GM12864 (cell line): ENCODE results near the gene NR6A1.

Experiments
- DNase-seq: peaks from one replicate; pipeline ENCODE4 v3.0.0-alpha.2; 2011; ENCODE audit warnings: low read depth
- H3K4me3 ChIP-seq: 2 replicates; pipeline ENCODE4 v1.5.1; 2011; ENCODE audit warnings: mild to moderate bottlenecking, low read depth, low read length, control low read depth
- TF ChIP-seq, protein P1 (sequence below): IDR thresholded peaks from 2 replicates; pipeline ENCODE4 v1.5.1; 2011; ENCODE audit warnings: low read depth, mild to moderate bottlenecking, moderate library complexity, low read length, control low read depth, inconsistent platforms; ENCODE audit errors: missing control alignments

NR6A1 gene

DNA sequence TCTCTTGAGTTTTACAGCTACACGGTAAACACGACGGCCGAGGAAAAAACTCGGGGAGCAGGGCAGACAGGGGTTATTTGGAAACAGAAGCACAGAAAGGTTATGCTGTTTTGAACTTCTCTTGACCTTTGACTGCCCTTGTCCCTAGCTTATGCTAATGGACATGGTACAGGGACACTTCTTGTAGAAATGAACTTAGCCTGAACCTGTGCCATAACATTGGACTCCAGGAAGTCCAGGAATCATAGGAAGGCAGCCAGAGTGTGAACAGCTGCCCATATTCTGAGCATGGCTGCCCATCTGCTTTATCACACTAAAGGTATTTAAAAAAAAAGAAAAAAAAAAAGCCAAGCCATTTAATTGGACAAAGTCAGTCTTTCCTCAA is 46.1 kb downstream of the NR6A1 start:
- H3K4me3 ChIP-seq = no peak overlapping the region

GRCh38 chr9:124724415-124725067 is 46.6 kb downstream of the NR6A1 start:
- TF ChIP-seq, protein P1, sequence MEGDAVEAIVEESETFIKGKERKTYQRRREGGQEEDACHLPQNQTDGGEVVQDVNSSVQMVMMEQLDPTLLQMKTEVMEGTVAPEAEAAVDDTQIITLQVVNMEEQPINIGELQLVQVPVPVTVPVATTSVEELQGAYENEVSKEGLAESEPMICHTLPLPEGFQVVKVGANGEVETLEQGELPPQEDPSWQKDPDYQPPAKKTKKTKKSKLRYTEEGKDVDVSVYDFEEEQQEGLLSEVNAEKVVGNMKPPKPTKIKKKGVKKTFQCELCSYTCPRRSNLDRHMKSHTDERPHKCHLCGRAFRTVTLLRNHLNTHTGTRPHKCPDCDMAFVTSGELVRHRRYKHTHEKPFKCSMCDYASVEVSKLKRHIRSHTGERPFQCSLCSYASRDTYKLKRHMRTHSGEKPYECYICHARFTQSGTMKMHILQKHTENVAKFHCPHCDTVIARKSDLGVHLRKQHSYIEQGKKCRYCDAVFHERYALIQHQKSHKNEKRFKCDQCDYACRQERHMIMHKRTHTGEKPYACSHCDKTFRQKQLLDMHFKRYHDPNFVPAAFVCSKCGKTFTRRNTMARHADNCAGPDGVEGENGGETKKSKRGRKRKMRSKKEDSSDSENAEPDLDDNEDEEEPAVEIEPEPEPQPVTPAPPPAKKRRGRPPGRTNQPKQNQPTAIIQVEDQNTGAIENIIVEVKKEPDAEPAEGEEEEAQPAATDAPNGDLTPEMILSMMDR = no peak
- no peak for DNase-seq
- H3K4me3 ChIP-seq = no peak overlapping the region

More for the DNA sequence above, 46.1 kb downstream of the NR6A1 start:
- no peak for DNase-seq
- TF ChIP-seq, protein P1 = no peak

GRCh38 chr9:124723352-124723751 is 47.8 kb downstream of the NR6A1 start:
- no peak for DNase-seq
- TF ChIP-seq, protein P1 = no peak
- H3K4me3 ChIP-seq = no peak overlapping the region

DNA sequence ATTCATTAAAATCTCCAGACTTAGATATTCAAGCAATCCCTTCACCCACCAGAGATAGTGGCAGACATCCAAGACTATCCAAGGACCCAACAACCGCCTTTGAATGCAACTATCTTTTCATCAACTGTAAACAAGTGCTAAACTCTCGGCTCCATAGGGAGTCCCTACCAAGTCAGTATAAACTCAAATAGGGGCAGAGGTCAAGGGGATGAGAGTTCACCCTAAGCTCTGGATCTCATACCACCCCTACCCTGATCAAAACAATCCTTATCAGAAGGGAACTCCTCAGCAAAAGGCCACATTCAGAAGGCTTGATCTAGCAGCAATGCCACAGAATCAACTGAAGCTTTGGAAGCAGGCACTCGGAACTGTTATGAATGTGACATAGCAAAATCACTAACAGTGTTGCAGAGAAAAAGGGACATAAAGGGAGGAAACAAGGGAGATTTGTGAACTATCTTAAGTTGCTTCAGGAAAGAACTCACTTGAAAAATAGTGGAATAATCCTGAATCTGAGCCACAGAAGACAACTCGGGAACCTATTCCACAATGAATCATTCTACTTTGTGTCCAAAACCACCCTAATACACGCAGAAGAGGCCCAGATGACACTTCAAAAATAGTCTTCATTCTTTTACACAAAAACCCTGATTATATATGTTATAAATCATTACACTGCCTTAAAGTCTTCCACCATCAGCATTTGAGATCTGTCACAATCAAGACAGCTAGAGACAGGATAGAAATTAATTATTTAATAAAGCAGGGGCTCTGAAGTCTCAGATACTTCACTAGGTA is 49.8 kb downstream of the NR6A1 start:
- TF ChIP-seq, protein P1 = no peak
- DNase-seq = no peak

DNA sequence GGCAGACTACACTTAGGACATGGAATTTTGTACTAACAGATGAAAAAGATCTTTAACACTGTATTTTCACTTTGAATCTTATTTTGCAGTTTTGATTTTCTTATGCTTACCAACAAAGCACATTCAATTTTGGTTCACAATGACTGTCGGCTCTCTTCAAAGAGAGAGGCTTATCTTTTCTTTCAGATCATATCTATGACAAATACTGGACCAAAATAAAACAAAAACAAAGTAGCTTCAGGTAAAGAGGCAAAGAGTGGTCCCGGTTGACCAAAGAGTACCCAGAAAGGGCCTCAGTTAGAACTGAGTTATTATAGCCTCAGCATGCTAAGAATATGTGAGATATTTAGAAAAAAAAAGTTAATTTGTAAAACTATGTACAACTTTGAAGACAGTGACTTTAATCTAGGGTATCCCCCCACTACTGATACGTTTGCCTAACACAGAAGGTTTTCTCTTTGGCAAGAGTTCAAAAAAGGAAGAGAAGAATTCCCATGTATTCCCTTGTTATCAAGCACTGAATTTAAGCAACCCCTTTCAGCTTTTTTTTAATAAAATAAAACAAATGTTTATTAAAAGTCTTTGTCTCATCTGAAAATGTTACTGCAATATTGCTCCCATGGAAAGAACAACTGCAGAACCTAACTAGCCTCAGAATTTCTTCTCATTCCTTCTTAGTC is 50.5 kb downstream of the NR6A1 start:
- TF ChIP-seq, protein P1 = no peak
- DNase-seq = no peak
- no peak overlapping the region for H3K4me3 ChIP-seq

More for the DNA sequence above, 49.8 kb downstream of the NR6A1 start:
- H3K4me3 ChIP-seq = no peak overlapping the region

- TF ChIP-seq, protein P1 = no peak
- no peak overlapping the region for H3K4me3 ChIP-seq
- DNase-seq = no peak
Measured at GRCh38 chr9:124718928-124719327, 52.2 kb downstream of the NR6A1 start.
